ENCODE results near the gene SMIM20.

DNA sequence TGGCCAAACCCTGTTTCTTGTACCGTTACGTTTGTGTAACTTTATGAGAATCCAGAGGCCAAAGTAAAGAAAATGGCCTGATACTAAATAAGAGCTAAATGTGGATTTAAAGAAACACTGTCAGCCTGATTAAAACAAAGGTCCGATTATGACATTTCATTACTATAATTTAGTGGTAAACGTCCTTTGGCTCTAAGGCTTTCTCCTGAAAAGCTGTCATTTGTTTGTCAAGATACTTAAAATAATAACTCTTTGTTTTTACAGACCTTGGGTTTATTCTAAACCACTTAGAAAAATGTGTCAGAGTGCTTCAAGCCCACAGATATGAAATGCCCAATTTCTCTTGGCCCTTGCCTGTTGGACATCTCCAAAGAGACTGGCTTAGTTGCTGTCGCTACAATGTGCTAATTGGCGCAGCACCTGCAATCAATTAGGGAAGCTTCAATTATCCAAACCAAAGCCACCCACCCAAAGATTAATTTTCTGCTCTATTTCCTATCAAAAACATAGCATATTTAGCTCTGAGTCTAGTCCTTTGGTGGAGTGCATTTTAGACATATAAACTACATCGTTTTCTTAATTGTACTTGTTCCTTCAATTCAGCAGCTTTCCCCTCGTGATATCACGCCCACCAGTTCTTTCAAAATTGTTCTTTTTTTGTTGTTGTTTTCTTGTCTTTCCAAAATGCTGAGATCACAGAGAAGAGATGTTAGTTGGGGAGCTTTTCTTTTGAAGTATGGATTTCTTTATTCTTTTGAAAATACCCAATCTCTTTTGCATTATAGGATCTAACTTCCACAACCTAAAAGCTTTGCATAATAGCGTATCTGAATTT is 13.6 kb downstream of the SMIM20 start:
- TF ChIP-seq, protein P1, sequence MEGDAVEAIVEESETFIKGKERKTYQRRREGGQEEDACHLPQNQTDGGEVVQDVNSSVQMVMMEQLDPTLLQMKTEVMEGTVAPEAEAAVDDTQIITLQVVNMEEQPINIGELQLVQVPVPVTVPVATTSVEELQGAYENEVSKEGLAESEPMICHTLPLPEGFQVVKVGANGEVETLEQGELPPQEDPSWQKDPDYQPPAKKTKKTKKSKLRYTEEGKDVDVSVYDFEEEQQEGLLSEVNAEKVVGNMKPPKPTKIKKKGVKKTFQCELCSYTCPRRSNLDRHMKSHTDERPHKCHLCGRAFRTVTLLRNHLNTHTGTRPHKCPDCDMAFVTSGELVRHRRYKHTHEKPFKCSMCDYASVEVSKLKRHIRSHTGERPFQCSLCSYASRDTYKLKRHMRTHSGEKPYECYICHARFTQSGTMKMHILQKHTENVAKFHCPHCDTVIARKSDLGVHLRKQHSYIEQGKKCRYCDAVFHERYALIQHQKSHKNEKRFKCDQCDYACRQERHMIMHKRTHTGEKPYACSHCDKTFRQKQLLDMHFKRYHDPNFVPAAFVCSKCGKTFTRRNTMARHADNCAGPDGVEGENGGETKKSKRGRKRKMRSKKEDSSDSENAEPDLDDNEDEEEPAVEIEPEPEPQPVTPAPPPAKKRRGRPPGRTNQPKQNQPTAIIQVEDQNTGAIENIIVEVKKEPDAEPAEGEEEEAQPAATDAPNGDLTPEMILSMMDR (conservative IDR thresholded peaks at IDR 0.05; ENCODE audit: low read length), result no peak
- no peak for TF ChIP-seq EZH2phosphoT487 (IDR thresholded peaks at IDR 0.05; ENCODE audit: borderline replicate concordance)
